HFFc6 (cell line): ENCODE data around the gene RUNX1. TPM values are rescaled to one million over a fixed set of nuclear protein-coding genes. Genes with fewer than 3 reads are reported as not detected.

Source experiments
- DNase-seq: peaks from one replicate; pipeline ENCODE4 v3.0.0-alpha.2; 2018
- H3K27ac Mint-ChIP-seq: 2 replicates; pipeline ENCODE4 v1.8.0; 2020; ENCODE audit warnings: mild to moderate bottlenecking, mixed read lengths
- H3K27me3 Mint-ChIP-seq: 2 replicates; pipeline ENCODE4 v1.8.0; 2021; ENCODE audit warnings: mild to moderate bottlenecking, moderate library complexity, mixed read lengths; ENCODE audit not compliant: insufficient read depth
- H3K36me3 Mint-ChIP-seq: 2 replicates; pipeline ENCODE4 v1.8.0; 2021; ENCODE audit warnings: low read depth, mixed read lengths
- H3K4me1 Mint-ChIP-seq: 2 replicates; pipeline ENCODE4 v1.8.0; 2020; ENCODE audit warnings: low read depth, mixed read lengths
- H3K4me3 Mint-ChIP-seq: 2 replicates; pipeline ENCODE4 v1.8.0; 2020; ENCODE audit warnings: mild to moderate bottlenecking, moderate library complexity, mixed read lengths
- H3K9me3 Mint-ChIP-seq: 2 replicates; pipeline ENCODE4 v1.8.0; 2020; ENCODE audit warnings: mild to moderate bottlenecking, mixed read lengths
- total RNA-seq, 6 experiments: library from RNA; stranded (reverse); fragmentation: NEBNext Ultra II Directional; extraction: Animal tissue kit (Norgen Biotek cat#: 25700); gene quantifications; 2 replicates in 1 of 6; 3 replicates in 5 of 6; pipeline ENCODE4 v1.2.3, GENCODE V29; 2021
- TF ChIP-seq, protein P1 (sequence below): fragments of 200-600 bp; sonication (generic); IDR thresholded peaks from 2 replicates; pipeline ENCODE4 v1.5.0; 2021; ENCODE audit warnings: antibody characterized with exemption, mild to moderate bottlenecking

RUNX1 gene
- total RNA-seq, 6 experiments from 2014 or later: 57.4 to 78.9 (median 61.3) TPM

DNA sequence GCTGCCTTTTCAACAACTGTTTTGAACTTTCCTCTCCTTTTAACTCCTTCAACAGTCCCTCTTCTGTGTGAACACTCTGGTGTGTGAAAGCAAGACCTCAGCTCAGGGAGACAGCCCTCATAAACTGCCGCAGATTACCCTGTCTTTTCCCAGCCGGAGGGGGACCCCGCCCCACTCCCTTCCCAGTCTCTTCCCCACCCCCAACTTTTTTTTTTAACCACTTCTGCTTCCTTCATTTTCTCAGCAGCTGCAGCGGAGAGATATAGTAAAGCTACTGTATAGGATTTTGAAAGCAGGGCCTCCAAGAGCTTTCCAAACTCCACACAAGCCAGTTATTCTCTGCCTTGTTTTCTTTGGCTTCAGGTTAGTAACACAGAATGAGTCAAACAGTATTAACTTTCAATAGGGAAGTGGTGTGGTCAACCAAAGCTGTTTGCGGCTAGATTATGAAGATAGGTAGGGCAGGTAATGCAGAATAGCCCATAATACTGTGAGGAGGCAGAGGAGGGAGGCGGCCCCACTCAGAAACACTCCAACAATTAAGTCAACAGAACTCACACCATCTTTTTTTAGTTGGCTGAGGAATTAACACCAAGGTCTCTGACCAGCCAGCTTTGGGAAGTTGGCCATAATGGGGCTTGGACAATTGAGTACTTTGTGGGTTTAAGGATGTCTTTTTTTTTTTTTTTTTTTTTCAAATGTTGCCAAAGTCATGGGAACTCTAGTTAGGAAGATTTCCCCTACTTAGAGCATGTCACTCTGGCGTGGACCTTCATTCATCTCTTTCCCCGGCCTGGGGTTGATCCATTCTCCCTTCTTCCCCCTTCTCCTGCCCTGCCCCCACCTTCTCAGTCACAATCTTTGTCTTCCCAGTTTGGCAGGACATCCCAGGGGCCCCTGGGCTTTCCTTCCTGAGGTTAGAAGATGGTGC lies 203.3 kb downstream of the RUNX1 start:
- peaks cover 51% of the 10 kb centered on the region for H3K36me3 Mint-ChIP-seq
- H3K9me3 Mint-ChIP-seq: no peaks in the 10 kb centered on the region

DNA sequence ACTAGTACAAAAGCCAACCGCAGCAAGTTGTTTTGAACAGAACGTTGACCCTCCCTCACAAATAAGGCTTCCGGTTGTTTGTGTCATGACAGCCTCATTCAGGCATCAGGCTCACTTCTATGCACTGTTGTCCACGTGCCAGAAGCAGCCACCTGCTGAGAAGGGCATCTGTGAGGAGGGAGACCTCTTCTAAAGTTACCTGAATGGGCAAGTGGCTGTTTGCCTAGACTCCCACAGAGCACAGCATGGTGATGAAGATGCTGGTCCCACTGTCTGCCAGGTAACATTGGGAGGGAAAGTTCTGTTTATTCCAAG lies 204.2 kb downstream of the RUNX1 start:
- peaks cover 7% of the 10 kb centered on the region for H3K27me3 Mint-ChIP-seq
- TF ChIP-seq, protein P1, sequence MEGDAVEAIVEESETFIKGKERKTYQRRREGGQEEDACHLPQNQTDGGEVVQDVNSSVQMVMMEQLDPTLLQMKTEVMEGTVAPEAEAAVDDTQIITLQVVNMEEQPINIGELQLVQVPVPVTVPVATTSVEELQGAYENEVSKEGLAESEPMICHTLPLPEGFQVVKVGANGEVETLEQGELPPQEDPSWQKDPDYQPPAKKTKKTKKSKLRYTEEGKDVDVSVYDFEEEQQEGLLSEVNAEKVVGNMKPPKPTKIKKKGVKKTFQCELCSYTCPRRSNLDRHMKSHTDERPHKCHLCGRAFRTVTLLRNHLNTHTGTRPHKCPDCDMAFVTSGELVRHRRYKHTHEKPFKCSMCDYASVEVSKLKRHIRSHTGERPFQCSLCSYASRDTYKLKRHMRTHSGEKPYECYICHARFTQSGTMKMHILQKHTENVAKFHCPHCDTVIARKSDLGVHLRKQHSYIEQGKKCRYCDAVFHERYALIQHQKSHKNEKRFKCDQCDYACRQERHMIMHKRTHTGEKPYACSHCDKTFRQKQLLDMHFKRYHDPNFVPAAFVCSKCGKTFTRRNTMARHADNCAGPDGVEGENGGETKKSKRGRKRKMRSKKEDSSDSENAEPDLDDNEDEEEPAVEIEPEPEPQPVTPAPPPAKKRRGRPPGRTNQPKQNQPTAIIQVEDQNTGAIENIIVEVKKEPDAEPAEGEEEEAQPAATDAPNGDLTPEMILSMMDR: no peak
- no peak for DNase-seq
- 0 out of 2 replicates have a peak overlapping the region, but pooled peaks have one; percentile 24 for H3K4me3 Mint-ChIP-seq
- peak overlapping the region; percentile 85 for H3K27ac Mint-ChIP-seq
- H3K4me1 Mint-ChIP-seq: peaks cover 70% of the 10 kb centered on the region
- H3K9me3 Mint-ChIP-seq: no peaks in the 10 kb centered on the region
- peaks cover 59% of the 10 kb centered on the region for H3K36me3 Mint-ChIP-seq

More for the DNA sequence above, 203.3 kb downstream of the RUNX1 start:
- Mint-ChIP-seq H3K4me3 (peak overlapping the region; percentile 62), H3K27ac (peak overlapping the region; percentile 85), H3K4me1 (peaks cover 61% of the 10 kb centered on the region), H3K27me3 (peaks cover 7% of the 10 kb centered on the region)
- DNase-seq: peak; percentile 70
- TF ChIP-seq, protein P1: no peak

DNA sequence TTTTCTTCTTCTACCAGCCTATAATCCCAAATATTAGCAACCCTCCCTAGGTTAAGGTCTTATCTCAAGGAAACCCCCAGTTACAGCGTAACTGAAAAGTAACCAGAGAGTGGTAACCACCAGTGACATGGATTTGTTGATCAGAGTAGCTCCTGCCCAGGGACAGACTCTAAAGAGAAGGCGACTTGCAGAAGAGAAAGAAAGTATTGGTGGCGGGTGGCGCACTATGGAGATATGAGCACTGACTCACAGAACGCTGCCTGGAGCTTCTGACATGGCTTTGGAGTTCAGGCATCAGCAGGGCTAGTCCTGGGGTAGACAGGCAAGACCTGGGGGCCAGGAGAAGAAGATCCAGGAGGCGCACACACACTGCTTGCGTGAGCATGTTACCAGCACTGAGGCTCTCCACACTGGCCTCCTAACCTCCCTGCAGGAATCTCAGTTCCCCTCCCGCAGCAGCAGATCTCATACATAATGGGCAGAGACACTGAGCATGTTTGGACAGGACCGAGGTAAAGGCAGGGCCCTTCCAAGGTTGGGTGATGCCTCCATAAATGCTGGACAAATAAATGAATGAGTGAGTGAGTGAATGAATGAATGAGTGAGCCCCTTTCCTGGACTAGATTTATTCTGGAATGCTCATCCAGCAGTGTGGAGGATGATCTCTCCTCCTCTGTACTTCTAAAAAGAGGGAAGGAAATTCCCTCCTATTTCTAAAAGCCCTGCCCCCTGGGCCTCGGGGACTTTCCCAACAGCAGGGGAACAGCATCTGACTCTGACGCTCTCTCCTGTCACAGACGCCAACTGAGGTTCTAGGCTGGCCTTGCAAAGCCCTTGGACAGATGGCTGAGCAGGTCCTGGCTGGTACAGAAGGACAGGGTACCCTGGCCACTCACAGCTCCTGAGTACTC lies 204.8 kb downstream of the RUNX1 start:
- Mint-ChIP-seq H3K36me3 (peaks cover 65% of the 10 kb centered on the region), H3K9me3 (no peaks in the 10 kb centered on the region), H3K27ac (peak overlapping the region; percentile 85), H3K4me1 (peaks cover 77% of the 10 kb centered on the region), H3K27me3 (peaks cover 7% of the 10 kb centered on the region), H3K4me3 (0 out of 2 replicates have a peak overlapping the region, but pooled peaks have one; percentile 24)
- TF ChIP-seq, protein P1: no peak
- no peak for DNase-seq

DNA sequence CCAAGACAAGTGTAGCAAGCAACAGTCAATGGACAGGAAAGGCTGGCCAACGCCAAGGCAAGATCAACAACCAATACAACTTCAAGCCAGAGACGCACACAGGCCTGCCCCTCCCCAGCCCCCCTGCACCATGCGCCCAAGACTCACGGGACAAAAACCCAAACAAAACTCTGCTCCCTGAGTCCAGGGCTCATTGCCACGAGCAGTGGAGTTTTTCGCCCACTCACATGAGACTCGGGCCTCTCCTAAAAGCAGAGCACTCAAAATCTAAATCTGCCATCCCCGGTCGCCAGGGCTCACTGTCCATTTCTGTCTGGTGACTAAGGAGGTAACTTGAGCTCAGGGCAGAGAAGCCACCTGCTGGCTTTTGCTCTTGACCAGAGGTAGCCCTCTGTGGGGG lies 205.5 kb downstream of the RUNX1 start:
- Mint-ChIP-seq H3K9me3 (no peaks in the 10 kb centered on the region), H3K4me1 (peaks cover 84% of the 10 kb centered on the region), H3K36me3 (peaks cover 70% of the 10 kb centered on the region), H3K27ac (peak overlapping the region; percentile 72), H3K27me3 (peaks cover 7% of the 10 kb centered on the region), H3K4me3 (no peak overlapping the region)
- no peak for DNase-seq
- TF ChIP-seq, protein P1: no peak

DNA sequence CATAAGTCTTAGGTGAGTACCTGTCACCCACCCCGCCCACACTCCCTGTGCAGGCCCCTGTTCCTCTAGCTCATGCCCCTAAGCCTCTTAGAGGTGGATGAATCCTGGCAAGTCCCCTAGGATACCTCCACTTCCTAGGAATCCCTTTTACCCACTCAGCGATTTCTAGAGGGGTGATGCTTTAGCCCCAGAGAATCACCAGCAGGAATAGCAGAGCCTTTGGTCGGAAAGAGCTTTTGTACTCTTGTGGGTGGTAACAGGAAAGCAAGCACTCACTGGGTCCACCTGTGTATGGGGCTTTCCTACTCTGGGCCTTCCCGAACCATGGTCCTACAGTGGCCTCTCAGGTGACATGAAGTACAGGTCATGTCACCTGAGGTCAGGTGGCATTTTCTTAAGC lies 207.9 kb downstream of the RUNX1 start:
- H3K4me3 Mint-ChIP-seq: no peak overlapping the region
- peaks cover 71% of the 10 kb centered on the region for H3K36me3 Mint-ChIP-seq
- H3K4me1 Mint-ChIP-seq: peaks cover 90% of the 10 kb centered on the region
- H3K9me3 Mint-ChIP-seq: no peaks in the 10 kb centered on the region
- TF ChIP-seq, protein P1: no peak
- peak overlapping the region; percentile 50; the same call in 1 of the 2 replicates for H3K27ac Mint-ChIP-seq
- DNase-seq: no peak
- peaks cover 9% of the 10 kb centered on the region for H3K27me3 Mint-ChIP-seq
